KMS-11 (cell line): ENCODE results near the gene PLEKHA8.

ENCODE experiments used
- H2AFZ ChIP-seq: fragments of 200-600 bp; sonication (generic); 2 replicates; pipeline ENCODE4 v1.6.1; 2016; ENCODE audit warnings: antibody characterized with exemption, mixed run types, low read depth
- H3K27ac ChIP-seq: fragments of 200-600 bp; sonication (generic); 2 replicates; pipeline ENCODE4 v1.6.1; 2016; ENCODE audit warnings: mild to moderate bottlenecking, mixed run types
- H3K27me3 ChIP-seq: fragments of 200-600 bp; sonication (generic); 2 replicates; pipeline ENCODE4 v1.6.1; 2017; ENCODE audit warnings: mild to moderate bottlenecking, low read depth, mixed run types, moderate library complexity; ENCODE audit not compliant: insufficient read depth
- H3K36me3 ChIP-seq: fragments of 200-600 bp; sonication (generic); 2 replicates; pipeline ENCODE4 v1.6.1; 2017; ENCODE audit warnings: mild to moderate bottlenecking, mixed run types; ENCODE audit not compliant: insufficient read depth
- H3K4me1 ChIP-seq: fragments of 200-600 bp; sonication (generic); 2 replicates; pipeline ENCODE4 v1.6.1; 2016; ENCODE audit warnings: mild to moderate bottlenecking, low read depth, mixed run types; ENCODE audit not compliant: poor library complexity, severe bottlenecking
- H3K4me2 ChIP-seq: fragments of 200-600 bp; sonication (generic); 2 replicates; pipeline ENCODE4 v1.7.0; 2016; ENCODE audit warnings: mild to moderate bottlenecking, mixed run types
- H3K4me3 ChIP-seq: fragments of 200-600 bp; sonication (generic); IDR thresholded peaks from 2 replicates; pipeline ENCODE4 v1.6.1; 2017; ENCODE audit warnings: low read depth, low read length, mixed read lengths; ENCODE audit not compliant: insufficient read depth
- H3K79me2 ChIP-seq: fragments of 200-600 bp; sonication (generic); 2 replicates; pipeline ENCODE4 v1.6.1; 2016; ENCODE audit warnings: low read depth, mixed run types; ENCODE audit not compliant: insufficient read depth
- H3K9ac ChIP-seq: fragments of 200-600 bp; sonication (generic); 2 replicates; pipeline ENCODE4 v1.6.1; 2016; ENCODE audit warnings: mild to moderate bottlenecking, mixed run types
- H4K20me1 ChIP-seq: fragments of 200-600 bp; sonication (generic); 2 replicates; pipeline ENCODE4 v1.6.1; 2016; ENCODE audit warnings: mild to moderate bottlenecking, mixed run types; ENCODE audit not compliant: insufficient read depth
- TF ChIP-seq, protein P1 (sequence below): fragments of 200-600 bp; sonication (generic); conservative IDR thresholded peaks from 2 replicates; pipeline ENCODE4 v1.6.1; 2017; ENCODE audit warnings: low read depth, mild to moderate bottlenecking, antibody characterized with exemption, low read length, moderate library complexity, mixed read lengths

PLEKHA8 gene

GRCh38 chr7:30150711-30151110 lies 122.5 kb downstream of the PLEKHA8 start:
- H3K36me3 ChIP-seq: no peaks in the 10 kb centered on the region
- no peak overlapping the region for H3K4me3 ChIP-seq
- TF ChIP-seq, protein P1, sequence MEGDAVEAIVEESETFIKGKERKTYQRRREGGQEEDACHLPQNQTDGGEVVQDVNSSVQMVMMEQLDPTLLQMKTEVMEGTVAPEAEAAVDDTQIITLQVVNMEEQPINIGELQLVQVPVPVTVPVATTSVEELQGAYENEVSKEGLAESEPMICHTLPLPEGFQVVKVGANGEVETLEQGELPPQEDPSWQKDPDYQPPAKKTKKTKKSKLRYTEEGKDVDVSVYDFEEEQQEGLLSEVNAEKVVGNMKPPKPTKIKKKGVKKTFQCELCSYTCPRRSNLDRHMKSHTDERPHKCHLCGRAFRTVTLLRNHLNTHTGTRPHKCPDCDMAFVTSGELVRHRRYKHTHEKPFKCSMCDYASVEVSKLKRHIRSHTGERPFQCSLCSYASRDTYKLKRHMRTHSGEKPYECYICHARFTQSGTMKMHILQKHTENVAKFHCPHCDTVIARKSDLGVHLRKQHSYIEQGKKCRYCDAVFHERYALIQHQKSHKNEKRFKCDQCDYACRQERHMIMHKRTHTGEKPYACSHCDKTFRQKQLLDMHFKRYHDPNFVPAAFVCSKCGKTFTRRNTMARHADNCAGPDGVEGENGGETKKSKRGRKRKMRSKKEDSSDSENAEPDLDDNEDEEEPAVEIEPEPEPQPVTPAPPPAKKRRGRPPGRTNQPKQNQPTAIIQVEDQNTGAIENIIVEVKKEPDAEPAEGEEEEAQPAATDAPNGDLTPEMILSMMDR: no peak
- H3K4me1 ChIP-seq: peaks cover 23% of the 10 kb centered on the region
- H4K20me1 ChIP-seq: no peaks in the 10 kb centered on the region
- H3K27me3 ChIP-seq: no peaks in the 10 kb centered on the region
- H2AFZ ChIP-seq: no peak overlapping the region
- no peak overlapping the region for H3K4me2 ChIP-seq
- H3K9ac ChIP-seq: no peak overlapping the region
- no peaks in the 10 kb centered on the region; the same call in 1 of the 2 replicates for H3K79me2 ChIP-seq
- H3K27ac ChIP-seq: no peak overlapping the region

DNA sequence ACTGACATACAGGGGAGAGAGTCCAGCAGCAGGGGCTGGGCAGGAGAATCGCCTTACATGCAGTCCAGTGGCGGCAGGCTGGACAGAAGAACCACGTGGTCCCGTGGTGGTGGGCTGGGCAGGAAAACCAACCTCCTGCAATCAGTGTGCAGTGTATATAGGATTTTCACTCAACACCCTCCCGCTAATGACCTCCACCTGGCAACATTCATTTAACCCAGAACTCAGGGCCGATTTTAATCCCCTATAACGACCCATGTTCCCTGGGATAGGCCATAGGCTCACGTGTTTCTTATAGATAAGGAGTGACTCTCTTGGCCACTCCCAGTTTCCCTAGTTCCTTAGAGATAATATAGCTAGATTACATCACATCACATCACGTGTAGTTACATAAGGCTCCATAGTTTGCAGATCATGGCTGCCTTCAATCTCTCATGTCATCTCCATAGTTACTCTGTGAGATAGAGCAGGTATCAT lies 125.9 kb downstream of the PLEKHA8 start:
- TF ChIP-seq, protein P1: no peak
- Histone ChIP-seq H3K9ac (no peak overlapping the region), H3K79me2 (no peaks in the 10 kb centered on the region), H3K27me3 (no peaks in the 10 kb centered on the region), H2AFZ (no peak overlapping the region), H3K4me1 (peaks cover 3% of the 10 kb centered on the region), H3K4me2 (no peak overlapping the region), H3K36me3 (no peaks in the 10 kb centered on the region), H4K20me1 (no peaks in the 10 kb centered on the region), H3K4me3 (no peak overlapping the region), H3K27ac (no peak overlapping the region)

- TF ChIP-seq, protein P1: no peak
- Histone ChIP-seq H3K4me1 (peaks cover 9% of the 10 kb centered on the region), H3K9ac (no peak overlapping the region), H3K79me2 (no peaks in the 10 kb centered on the region), H3K4me3 (no peak overlapping the region), H2AFZ (no peak overlapping the region), H3K27me3 (no peaks in the 10 kb centered on the region), H3K36me3 (no peaks in the 10 kb centered on the region), H3K4me2 (no peak overlapping the region), H4K20me1 (no peaks in the 10 kb centered on the region), H3K27ac (no peak overlapping the region)
Observed at GRCh38 chr7:30155481-30155880, 127.3 kb downstream of the PLEKHA8 start.

DNA sequence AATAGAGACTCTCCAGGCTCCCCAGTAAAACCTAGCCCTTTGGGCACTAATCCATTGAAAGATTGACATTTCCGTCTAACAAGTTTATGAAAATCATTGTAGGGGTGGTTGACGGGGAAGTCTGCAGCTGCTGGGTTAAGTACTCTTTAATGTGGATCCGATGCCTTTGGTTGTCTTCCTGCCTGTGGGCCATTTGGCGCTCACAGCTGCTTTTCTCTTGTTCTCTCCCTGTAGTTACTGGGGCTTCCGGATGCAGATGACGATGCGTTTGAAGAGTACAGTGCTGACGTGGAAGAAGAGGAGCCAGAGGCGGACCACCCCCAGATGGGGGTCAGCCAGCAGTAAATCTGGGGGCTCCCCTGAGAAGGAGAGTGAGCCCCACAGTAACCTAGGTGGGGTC lies 129.0 kb downstream of the PLEKHA8 start:
- Histone ChIP-seq H2AFZ (no peak overlapping the region), H4K20me1 (no peaks in the 10 kb centered on the region), H3K36me3 (no peaks in the 10 kb centered on the region), H3K4me1 (peaks cover 9% of the 10 kb centered on the region), H3K4me2 (no peak overlapping the region), H3K4me3 (no peak overlapping the region), H3K27ac (no peak overlapping the region), H3K27me3 (no peaks in the 10 kb centered on the region), H3K9ac (no peak overlapping the region), H3K79me2 (no peaks in the 10 kb centered on the region)
- TF ChIP-seq, protein P1: no peak
